SJCRH30 (cell line): ENCODE results near the gene TNS3. TPM values are rescaled to one million over a fixed set of nuclear protein-coding genes. Genes with fewer than 3 reads are reported as not detected.
A peak's percentile ranks its signal among the peaks of the same experiment; 100 is the strongest.

Source experiments
- DNase-seq, 2 experiments: peaks; one replicate each; pipeline ENCODE4 v3.0.0-alpha.2; 2015 to 2020
- H3K27ac ChIP-seq: fragments of 250-450 bp; sonication (Bioruptor Pico); 2 replicates; pipeline ENCODE4 v1.5.1; 2020; ENCODE audit warnings: mild to moderate bottlenecking, moderate library complexity
- H3K27me3 ChIP-seq: fragments of 250-450 bp; sonication (Bioruptor Pico); 2 replicates; pipeline ENCODE4 v1.5.1; 2020; ENCODE audit warnings: mild to moderate bottlenecking, moderate library complexity
- H3K36me3 ChIP-seq: fragments of 250-450 bp; sonication (Bioruptor Pico); 2 replicates; pipeline ENCODE4 v1.5.1; 2020; ENCODE audit warnings: mild to moderate bottlenecking, moderate library complexity
- H3K4me1 ChIP-seq: fragments of 250-450 bp; sonication (Bioruptor Pico); 2 replicates; pipeline ENCODE4 v1.5.1; 2020; ENCODE audit warnings: mild to moderate bottlenecking, moderate library complexity
- H3K4me3 ChIP-seq: fragments of 250-450 bp; sonication (Bioruptor Pico); 2 replicates; pipeline ENCODE4 v1.5.1; 2020; ENCODE audit warnings: mild to moderate bottlenecking, moderate library complexity
- H3K9me3 ChIP-seq: fragments of 250-450 bp; sonication (Bioruptor Pico); replicated peaks from 2 replicates; pipeline ENCODE4 v1.5.1; 2020; ENCODE audit warnings: mild to moderate bottlenecking, moderate library complexity
- total RNA-seq: library from RNA; depleted of rRNA; stranded (reverse); fragments of >200 nt; shearing (Covaris generic); gene quantifications from 2 replicates; pipeline ENCODE4 v1.2.3, GENCODE V29; 2014

The TNS3 gene
- total RNA-seq, 1 experiment from 2014 or later = 65.1 TPM

GRCh38 chr7:47512481-47513176 lies 69.3 kb downstream of the TNS3 start:
- no peak for DNase-seq
- H3K4me3 ChIP-seq = no peak overlapping the region

DNA sequence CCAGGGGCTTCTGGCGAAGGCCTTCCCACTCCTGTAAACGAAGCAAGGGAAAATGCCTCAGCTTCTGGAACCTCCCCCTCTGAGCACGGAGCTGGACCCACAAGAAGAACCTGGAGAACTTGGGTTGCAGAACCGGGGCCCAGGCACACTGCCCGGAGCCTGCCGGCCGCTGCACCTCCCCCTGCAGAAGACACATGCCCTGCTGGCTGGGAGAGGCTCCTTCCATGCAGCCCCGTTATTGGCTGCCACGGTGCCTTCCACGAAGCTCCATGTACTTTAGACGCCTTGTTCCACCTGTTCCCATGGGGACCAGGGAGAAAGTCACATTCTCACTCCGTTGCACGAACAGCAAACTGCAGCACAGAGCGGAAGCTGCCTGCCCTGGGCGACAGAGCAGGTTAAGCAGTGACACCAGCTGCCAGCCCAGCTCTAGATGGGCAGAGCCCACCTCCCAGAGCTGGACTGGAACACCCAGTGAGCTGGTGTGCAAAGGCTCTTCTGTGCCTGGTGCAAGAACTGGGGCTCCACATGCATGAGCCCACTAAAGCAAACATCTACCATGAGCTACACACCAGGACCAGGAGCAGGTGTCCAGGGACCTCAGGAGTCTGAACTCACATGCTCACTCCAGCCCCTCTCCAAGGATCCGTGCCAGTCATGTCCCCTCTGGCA lies 70.1 kb downstream of the TNS3 start:
- Histone ChIP-seq H3K9me3 (no peaks in the 10 kb centered on the region), H3K27me3 (no peaks in the 10 kb centered on the region), H3K4me3 (no peak overlapping the region), H3K4me1 (peaks cover 34% of the 10 kb centered on the region), H3K36me3 (peaks cover 3% of the 10 kb centered on the region; the same call in 1 of the 2 replicates), H3K27ac (no peak overlapping the region)
- no peak for DNase-seq

More at GRCh38 chr7:47512481-47513176, 69.3 kb downstream of the TNS3 start:
- H3K27me3 ChIP-seq = no peaks in the 10 kb centered on the region
- H3K4me1 ChIP-seq = peaks cover 26% of the 10 kb centered on the region
- H3K27ac ChIP-seq = no peak overlapping the region
- no peaks in the 10 kb centered on the region for H3K9me3 ChIP-seq
- peaks cover 3% of the 10 kb centered on the region; the same call in 1 of the 2 replicates for H3K36me3 ChIP-seq

- Histone ChIP-seq H3K4me1 (peaks cover 45% of the 10 kb centered on the region), H3K4me3 (no peak overlapping the region), H3K27ac (no peak overlapping the region), H3K36me3 (peaks cover 1% of the 10 kb centered on the region; the same call in 1 of the 2 replicates), H3K9me3 (no peaks in the 10 kb centered on the region), H3K27me3 (no peaks in the 10 kb centered on the region)
- no peak for DNase-seq
Measured at GRCh38 chr7:47510786-47511185, 71.1 kb downstream of the TNS3 start.

- H3K9me3 ChIP-seq = no peaks in the 10 kb centered on the region
- DNase-seq = no peak
- H3K36me3 ChIP-seq = no peaks in the 10 kb centered on the region
- no peak overlapping the region for H3K27ac ChIP-seq
- H3K27me3 ChIP-seq = no peaks in the 10 kb centered on the region
- peaks cover 51% of the 10 kb centered on the region for H3K4me1 ChIP-seq
- no peak overlapping the region for H3K4me3 ChIP-seq
Measured at GRCh38 chr7:47510192-47510591, 71.7 kb downstream of the TNS3 start.

DNA sequence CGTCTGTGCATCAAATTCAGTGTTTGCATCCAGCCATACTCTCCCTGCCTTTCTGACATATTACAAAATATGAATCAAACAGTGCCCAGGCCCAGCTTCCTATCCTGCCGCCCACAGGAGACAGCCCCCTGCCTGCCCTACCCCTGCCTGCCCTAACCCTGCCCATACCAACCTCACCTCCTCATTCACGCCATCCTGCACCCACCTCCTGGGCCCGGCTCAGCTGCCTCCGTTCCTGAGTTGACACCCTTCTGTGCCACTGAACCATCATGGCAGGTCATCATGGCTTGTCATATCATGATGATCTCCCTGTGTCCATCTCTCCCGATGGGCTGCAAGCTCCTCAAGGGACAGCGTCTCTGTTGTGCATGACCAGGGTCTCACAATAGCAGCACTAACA lies 72.3 kb downstream of the TNS3 start:
- H3K27me3 ChIP-seq = no peaks in the 10 kb centered on the region
- H3K36me3 ChIP-seq = no peaks in the 10 kb centered on the region
- no peak for DNase-seq
- H3K4me1 ChIP-seq = peaks cover 57% of the 10 kb centered on the region
- no peak overlapping the region for H3K4me3 ChIP-seq
- no peaks in the 10 kb centered on the region for H3K9me3 ChIP-seq
- H3K27ac ChIP-seq = no peak overlapping the region

DNA sequence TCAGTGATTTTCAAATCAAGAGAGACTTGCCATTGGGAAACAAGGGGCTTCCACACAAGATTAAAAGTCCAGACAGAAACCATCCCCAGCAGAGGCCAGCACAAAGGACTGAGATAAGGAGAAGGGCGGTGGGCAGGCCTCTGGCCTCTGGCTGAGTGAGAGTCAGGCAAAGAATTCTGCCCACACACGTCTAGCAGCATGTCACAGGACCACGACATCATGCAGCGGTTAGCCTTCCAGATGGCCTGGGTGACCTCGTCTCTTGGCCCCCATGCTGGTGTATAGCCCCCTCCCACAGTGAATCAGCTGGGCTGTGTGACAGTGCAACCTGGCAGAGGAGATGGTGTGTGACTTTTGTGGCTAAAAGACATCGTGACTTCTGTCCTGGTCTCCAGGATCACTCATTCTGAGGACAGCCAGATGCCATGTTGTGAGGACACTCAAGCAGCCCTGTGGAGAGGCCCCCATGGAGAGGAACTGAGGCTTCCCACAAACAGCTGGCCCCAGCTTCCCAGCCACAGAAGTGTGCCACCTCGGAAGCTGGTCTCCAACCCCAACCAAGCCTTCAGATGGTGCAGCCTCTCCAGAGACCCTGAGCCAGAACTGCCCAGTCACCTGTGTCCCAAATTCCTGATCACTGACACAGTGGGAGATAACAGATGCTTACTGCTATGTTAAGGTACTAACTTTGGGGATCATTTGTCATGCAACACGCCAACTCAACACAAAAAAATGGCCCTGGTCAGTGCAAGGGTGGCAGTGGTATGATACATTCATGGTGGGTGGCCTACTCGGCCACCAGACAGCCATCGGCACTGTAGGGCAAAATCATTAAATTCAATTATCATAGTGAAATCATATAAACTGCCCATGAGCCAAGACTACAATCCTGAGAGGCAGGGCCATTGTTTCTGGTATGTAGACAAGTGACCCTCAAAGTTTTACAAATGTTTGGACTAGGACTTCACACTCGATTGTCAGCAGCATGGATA lies 73.2 kb downstream of the TNS3 start:
- H3K36me3 ChIP-seq = no peaks in the 10 kb centered on the region
- H3K27me3 ChIP-seq = no peaks in the 10 kb centered on the region
- no peaks in the 10 kb centered on the region for H3K9me3 ChIP-seq
- H3K4me1 ChIP-seq = peaks cover 58% of the 10 kb centered on the region
- H3K27ac ChIP-seq = peak overlapping the region; percentile 97
- peak; percentile 46 to 59 for DNase-seq
- H3K4me3 ChIP-seq = no peak overlapping the region

- Histone ChIP-seq H3K9me3 (no peaks in the 10 kb centered on the region), H3K4me1 (peaks cover 65% of the 10 kb centered on the region), H3K27me3 (no peaks in the 10 kb centered on the region), H3K36me3 (no peaks in the 10 kb centered on the region), H3K27ac (peak overlapping the region; percentile 97), H3K4me3 (peak overlapping the region; percentile 35)
- peak; percentile 97 to 99 for DNase-seq
Measured at GRCh38 chr7:47507522-47507921, 74.4 kb downstream of the TNS3 start.

DNA sequence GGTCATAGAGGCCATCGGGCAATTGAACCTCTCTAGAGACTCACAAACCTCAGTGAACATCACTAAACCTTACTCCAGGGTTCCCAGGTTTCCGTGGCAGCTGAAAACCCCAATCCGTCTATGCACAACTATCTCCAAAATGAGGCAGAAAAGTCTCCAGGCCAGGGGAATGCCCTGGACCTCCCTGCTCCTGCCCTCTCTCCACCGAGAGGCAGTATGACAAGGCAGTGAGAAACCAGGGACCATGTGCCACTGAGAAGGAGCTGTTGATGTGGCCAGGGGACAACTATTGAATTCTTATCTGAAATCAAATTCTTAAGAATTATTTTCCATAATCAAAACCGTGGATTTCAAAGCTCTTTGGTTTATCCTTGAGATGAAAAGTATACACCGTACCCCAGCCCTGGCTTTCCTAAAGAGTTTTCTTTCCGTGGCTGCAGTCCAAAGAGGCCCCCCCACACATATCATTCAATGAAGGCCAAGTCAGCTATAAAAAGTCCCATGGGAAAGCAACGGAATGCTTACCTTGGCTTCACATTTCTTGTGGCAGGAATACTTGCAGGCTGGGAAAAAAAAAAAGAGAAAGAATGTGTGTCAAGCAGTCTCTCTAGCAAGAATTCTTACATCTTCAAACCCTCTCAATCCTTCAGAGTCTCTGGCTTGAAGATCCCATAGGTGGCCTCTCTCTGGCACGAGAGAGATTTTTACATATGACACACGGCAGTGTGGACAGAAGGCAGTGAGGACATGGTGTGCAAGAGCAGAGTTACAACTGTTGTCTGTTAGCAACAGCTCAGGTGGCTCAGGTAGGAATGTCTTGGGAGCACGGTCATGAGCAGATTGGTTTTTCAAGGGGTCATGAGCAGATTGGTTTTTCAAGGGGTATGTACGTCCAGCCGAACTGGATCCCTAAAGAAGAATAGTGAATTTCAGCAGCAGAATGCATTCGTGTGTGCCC lies 75.2 kb downstream of the TNS3 start:
- Histone ChIP-seq H3K4me1 (peaks cover 74% of the 10 kb centered on the region), H3K27me3 (no peaks in the 10 kb centered on the region)

DNA sequence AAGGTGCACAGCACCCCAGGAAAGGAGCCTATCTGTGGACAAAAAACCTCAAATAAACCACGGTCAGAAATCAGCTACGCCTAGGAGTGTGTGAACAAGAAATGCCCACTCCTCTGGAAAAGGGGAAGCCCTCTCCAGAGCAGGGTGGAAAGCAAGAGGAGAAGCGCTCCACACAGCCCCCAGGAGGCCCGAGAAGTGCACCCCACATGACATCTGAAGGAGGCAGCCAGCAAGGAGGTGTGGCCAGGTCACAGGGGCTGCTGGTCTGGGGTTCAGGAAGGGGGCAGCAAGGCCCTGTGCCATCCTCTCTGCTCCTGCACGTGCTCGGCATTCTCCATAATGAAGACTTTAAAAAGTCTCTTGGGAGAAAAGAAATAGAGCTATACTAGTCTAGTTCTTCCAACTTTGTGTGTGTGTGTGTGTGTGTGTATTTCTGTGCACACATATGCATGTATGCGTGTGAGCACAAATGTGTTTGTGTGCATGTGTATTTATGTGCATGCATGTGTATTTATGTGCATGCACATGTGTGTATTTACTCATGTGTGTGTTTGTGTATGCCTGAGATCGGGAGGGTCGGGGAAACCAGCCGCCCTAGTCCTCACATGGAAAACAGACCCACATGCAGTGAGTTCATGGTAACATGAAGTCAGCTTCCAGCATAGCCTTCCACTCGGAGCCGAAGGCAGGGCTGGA lies 76.5 kb downstream of the TNS3 start:
- no peaks in the 10 kb centered on the region for H3K36me3 ChIP-seq
- H3K9me3 ChIP-seq = no peaks in the 10 kb centered on the region
- H3K4me3 ChIP-seq = peak overlapping the region; percentile 20
- H3K27ac ChIP-seq = peak overlapping the region; percentile 97
- H3K4me1 ChIP-seq = peaks cover 84% of the 10 kb centered on the region
- DNase-seq = peak; percentile 35 to 58
- H3K27me3 ChIP-seq = no peaks in the 10 kb centered on the region

More for the DNA sequence above, 75.2 kb downstream of the TNS3 start:
- Histone ChIP-seq H3K9me3 (no peaks in the 10 kb centered on the region), H3K27ac (peak overlapping the region; percentile 97), H3K36me3 (no peaks in the 10 kb centered on the region), H3K4me3 (peak overlapping the region; percentile 35)
- DNase-seq = peak; percentile 62 to 77

DNA sequence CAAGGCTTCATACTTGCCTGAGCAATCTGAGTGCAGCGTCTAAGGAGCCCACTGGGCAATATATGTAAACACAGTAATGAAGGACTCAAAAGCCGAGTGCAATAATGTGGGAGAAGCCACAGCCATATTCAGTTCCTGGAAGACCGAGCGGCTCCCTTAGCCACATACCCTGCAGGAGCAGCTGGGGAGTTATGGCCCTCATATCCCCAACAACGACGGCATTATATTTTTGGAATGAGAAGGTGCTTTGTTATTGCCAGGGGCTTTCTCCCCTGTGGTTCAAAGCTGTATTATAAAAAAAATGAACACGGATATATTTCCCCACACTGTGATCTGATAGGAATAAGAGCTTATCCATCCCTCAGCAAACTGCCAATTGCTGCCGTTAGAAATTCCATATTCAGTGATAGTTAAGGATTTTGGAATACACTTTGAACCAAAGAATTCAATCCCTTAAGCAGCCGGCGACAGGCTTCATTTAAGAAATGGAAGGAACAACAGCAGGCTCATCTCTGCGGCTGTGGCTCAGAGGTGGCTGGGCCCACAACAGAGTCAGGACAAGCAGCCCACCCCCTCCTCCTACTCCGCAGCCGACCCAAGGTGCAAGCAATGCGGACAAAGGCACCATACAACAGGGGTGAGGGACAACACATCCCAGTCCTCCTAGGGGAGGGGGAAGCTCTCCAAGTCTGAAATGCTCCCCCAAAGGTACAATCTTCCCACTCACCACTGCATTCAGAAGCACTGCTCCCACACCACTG lies 77.2 kb downstream of the TNS3 start:
- Histone ChIP-seq H3K4me1 (peaks cover 86% of the 10 kb centered on the region), H3K4me3 (peak overlapping the region; percentile 20), H3K27me3 (no peaks in the 10 kb centered on the region), H3K36me3 (no peaks in the 10 kb centered on the region), H3K9me3 (no peaks in the 10 kb centered on the region), H3K27ac (peak overlapping the region; percentile 97)
- DNase-seq = peak; percentile 84 to 95

DNA sequence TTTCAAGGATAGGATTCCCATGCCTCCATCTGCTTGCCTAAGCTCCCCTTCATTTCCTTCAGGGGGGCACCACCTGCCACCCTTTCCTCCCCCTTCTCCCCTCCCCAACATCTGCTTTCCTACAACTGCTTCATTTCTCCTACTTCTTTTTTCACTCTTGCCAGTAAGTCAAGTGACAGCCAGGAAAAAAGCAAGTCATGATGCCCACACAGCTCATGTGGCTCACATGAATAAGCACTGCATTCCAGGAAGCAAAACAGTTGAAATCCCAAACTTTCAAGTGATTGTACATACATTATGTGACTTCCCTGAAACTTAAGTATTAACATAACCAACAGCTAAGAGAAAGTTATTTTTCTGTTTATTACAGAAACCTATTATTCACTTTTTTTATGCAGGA lies 78.6 kb downstream of the TNS3 start:
- Histone ChIP-seq H3K4me1 (peaks cover 89% of the 10 kb centered on the region), H3K36me3 (no peaks in the 10 kb centered on the region), H3K27me3 (no peaks in the 10 kb centered on the region), H3K27ac (peak overlapping the region; percentile 97; the same call in 1 of the 2 replicates), H3K4me3 (no peak overlapping the region), H3K9me3 (no peaks in the 10 kb centered on the region)
- no peak for DNase-seq

DNA sequence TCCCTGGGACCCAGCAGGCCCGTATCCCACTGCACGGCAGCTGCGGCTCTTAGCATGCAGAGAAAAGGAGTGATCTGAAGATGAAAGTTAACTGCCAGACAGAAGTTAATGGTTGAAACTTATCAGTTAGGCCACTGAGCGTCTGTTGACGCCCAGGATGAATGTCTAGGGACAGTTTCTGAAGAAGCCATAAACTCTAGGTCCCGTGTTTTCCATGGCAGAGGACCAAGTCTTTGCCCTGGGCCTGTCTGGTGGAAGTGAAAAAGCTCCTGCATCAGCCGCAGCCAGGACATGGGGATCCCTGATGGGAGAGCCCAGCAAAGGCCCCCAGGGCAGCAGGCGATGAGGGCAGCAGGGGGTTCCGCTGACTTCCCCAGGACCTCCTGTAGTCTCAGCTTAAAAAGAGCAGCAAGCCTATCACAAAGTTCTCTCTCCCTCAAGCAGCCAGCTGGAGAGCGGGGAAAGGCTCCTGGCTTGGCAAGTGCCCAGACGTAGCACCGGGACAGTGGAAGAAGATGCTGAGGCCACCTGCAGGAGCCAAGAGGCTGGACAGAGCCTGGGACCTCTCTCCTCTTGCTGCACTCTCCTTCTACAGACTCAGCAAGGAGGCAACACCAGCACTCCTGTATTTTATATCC lies 79.6 kb downstream of the TNS3 start:
- no peak overlapping the region for H3K4me3 ChIP-seq
- peak in 1 of 2 experiments; percentile 40 for DNase-seq
- no peaks in the 10 kb centered on the region for H3K27me3 ChIP-seq
- no peaks in the 10 kb centered on the region for H3K9me3 ChIP-seq
- H3K36me3 ChIP-seq = no peaks in the 10 kb centered on the region
- peaks cover 81% of the 10 kb centered on the region for H3K4me1 ChIP-seq
- peak overlapping the region; percentile 64 for H3K27ac ChIP-seq
